ENCODE data around the gene NRXN3. TPM values are rescaled to one million over a fixed set of nuclear protein-coding genes. Genes with fewer than 3 reads are reported as not detected.

NRXN3 gene
- total RNA-seq, 1 experiment from 2014 or later, result not detected

GRCh38 chr14:79375356-79375755, 1205.2 kb downstream of the NRXN3 start:
- ATAC-seq (no peak), DNase-seq (ENCODE audit: low read depth, low spot score) (no peak)
- Histone ChIP-seq H3K9me3 (ENCODE audit: control insufficient read depth, insufficient read depth, low read depth, low read length) (no peaks in the 10 kb centered on the region), H3K27me3 (ENCODE audit: control insufficient read depth, insufficient read depth, low read length) (no peaks in the 10 kb centered on the region), H3K4me3 (ENCODE audit: low read depth in 2 of 2, low read length in 2 of 2) (no peak overlapping the region), H3K27ac (ENCODE audit: low read length) (no peak overlapping the region), H3K36me3 (ENCODE audit: control insufficient read depth, insufficient read depth, low read length) (no peaks in the 10 kb centered on the region), H3K4me1 (ENCODE audit: control insufficient read depth, insufficient read depth, low read length) (no peaks in the 10 kb centered on the region)
- intact Hi-C loops (cut with micrococcal nuclease; ENCODE audit: unreplicated experiment) (no loop called here), in situ Hi-C loops (cut with HindIII; ENCODE audit: low pct_unique_long_range_greater_than_20kb, low sequenced_read_pairs) (no loop called here)
- ChIA-PET POLR2A (no interaction called here), CTCF (no interaction called here)
- TF ChIP-seq SIN3A (IDR thresholded peaks at IDR 0.05; ENCODE audit: borderline replicate concordance, insufficient read depth, low read depth, low read length), result no peak
- BruUV-seq (replicated peaks), result no TSS peak

GRCh38 chr14:79376557-79376956, 1206.4 kb downstream of the NRXN3 start:
- DNase-seq (ENCODE audit: low read depth, low spot score) (no peak), ATAC-seq (no peak)
- intact Hi-C loops (cut with micrococcal nuclease; ENCODE audit: unreplicated experiment), result no loop called here
- in situ Hi-C loops (cut with HindIII; ENCODE audit: low pct_unique_long_range_greater_than_20kb, low sequenced_read_pairs), result no loop called here
- Histone ChIP-seq H3K4me1 (ENCODE audit: control insufficient read depth, insufficient read depth, low read length) (no peaks in the 10 kb centered on the region), H3K4me3 (ENCODE audit: low read depth in 2 of 2, low read length in 2 of 2) (no peak overlapping the region), H3K36me3 (ENCODE audit: control insufficient read depth, insufficient read depth, low read length) (no peaks in the 10 kb centered on the region), H3K27me3 (ENCODE audit: control insufficient read depth, insufficient read depth, low read length) (no peaks in the 10 kb centered on the region), H3K9me3 (ENCODE audit: control insufficient read depth, insufficient read depth, low read depth, low read length) (no peaks in the 10 kb centered on the region), H3K27ac (ENCODE audit: low read length) (no peak overlapping the region)
- ChIA-PET POLR2A (interaction anchor here (0.6 kb wide), 1 partner anchor 33 kb away, joined by 3 read pairs; no protein-coding TSS in a partner anchor), CTCF (no interaction called here)
- TF ChIP-seq SIN3A (IDR thresholded peaks at IDR 0.05; ENCODE audit: borderline replicate concordance, insufficient read depth, low read depth, low read length) (no peak), POLR2AphosphoS5 (IDR thresholded peaks at IDR 0.05; ENCODE audit: low read depth, low read length) (no peak), TCF7L2 (IDR thresholded peaks at IDR 0.05; ENCODE audit: low read depth, low read length) (no peak)
- TF ChIP-seq, protein P1, sequence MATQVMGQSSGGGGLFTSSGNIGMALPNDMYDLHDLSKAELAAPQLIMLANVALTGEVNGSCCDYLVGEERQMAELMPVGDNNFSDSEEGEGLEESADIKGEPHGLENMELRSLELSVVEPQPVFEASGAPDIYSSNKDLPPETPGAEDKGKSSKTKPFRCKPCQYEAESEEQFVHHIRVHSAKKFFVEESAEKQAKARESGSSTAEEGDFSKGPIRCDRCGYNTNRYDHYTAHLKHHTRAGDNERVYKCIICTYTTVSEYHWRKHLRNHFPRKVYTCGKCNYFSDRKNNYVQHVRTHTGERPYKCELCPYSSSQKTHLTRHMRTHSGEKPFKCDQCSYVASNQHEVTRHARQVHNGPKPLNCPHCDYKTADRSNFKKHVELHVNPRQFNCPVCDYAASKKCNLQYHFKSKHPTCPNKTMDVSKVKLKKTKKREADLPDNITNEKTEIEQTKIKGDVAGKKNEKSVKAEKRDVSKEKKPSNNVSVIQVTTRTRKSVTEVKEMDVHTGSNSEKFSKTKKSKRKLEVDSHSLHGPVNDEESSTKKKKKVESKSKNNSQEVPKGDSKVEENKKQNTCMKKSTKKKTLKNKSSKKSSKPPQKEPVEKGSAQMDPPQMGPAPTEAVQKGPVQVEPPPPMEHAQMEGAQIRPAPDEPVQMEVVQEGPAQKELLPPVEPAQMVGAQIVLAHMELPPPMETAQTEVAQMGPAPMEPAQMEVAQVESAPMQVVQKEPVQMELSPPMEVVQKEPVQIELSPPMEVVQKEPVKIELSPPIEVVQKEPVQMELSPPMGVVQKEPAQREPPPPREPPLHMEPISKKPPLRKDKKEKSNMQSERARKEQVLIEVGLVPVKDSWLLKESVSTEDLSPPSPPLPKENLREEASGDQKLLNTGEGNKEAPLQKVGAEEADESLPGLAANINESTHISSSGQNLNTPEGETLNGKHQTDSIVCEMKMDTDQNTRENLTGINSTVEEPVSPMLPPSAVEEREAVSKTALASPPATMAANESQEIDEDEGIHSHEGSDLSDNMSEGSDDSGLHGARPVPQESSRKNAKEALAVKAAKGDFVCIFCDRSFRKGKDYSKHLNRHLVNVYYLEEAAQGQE (IDR thresholded peaks at IDR 0.05; ENCODE audit: insufficient read depth in 1 of 2, low read depth in 2 of 2, low read length in 1 of 2), result no peak
- TF ChIP-seq, protein P2, sequence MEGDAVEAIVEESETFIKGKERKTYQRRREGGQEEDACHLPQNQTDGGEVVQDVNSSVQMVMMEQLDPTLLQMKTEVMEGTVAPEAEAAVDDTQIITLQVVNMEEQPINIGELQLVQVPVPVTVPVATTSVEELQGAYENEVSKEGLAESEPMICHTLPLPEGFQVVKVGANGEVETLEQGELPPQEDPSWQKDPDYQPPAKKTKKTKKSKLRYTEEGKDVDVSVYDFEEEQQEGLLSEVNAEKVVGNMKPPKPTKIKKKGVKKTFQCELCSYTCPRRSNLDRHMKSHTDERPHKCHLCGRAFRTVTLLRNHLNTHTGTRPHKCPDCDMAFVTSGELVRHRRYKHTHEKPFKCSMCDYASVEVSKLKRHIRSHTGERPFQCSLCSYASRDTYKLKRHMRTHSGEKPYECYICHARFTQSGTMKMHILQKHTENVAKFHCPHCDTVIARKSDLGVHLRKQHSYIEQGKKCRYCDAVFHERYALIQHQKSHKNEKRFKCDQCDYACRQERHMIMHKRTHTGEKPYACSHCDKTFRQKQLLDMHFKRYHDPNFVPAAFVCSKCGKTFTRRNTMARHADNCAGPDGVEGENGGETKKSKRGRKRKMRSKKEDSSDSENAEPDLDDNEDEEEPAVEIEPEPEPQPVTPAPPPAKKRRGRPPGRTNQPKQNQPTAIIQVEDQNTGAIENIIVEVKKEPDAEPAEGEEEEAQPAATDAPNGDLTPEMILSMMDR (IDR thresholded peaks at IDR 0.05), result no peak
- BruUV-seq (replicated peaks), result no TSS peak

- Histone ChIP-seq H3K4me1 (ENCODE audit: control insufficient read depth, insufficient read depth, low read length) (no peaks in the 10 kb centered on the region), H3K9me3 (ENCODE audit: control insufficient read depth, insufficient read depth, low read depth, low read length) (no peaks in the 10 kb centered on the region), H3K4me3 (ENCODE audit: low read depth in 2 of 2, low read length in 2 of 2) (no peak overlapping the region), H3K36me3 (ENCODE audit: control insufficient read depth, insufficient read depth, low read length) (no peaks in the 10 kb centered on the region), H3K27ac (ENCODE audit: low read length) (no peak overlapping the region), H3K27me3 (ENCODE audit: control insufficient read depth, insufficient read depth, low read length) (no peaks in the 10 kb centered on the region)
- intact Hi-C loops (cut with micrococcal nuclease; ENCODE audit: unreplicated experiment) (no loop called here), in situ Hi-C loops (cut with HindIII; ENCODE audit: low pct_unique_long_range_greater_than_20kb, low sequenced_read_pairs) (no loop called here)
- TF ChIP-seq TCF7L2 (IDR thresholded peaks at IDR 0.05; ENCODE audit: low read depth, low read length), result no peak
- TF ChIP-seq, protein P2 (IDR thresholded peaks at IDR 0.05), result no peak
- TF ChIP-seq SIN3A (IDR thresholded peaks at IDR 0.05; ENCODE audit: borderline replicate concordance, insufficient read depth, low read depth, low read length), result no peak
- TF ChIP-seq, protein P1 (IDR thresholded peaks at IDR 0.05; ENCODE audit: insufficient read depth in 1 of 2, low read depth in 2 of 2, low read length in 1 of 2), result no peak
- TF ChIP-seq POLR2AphosphoS5 (IDR thresholded peaks at IDR 0.05; ENCODE audit: low read depth, low read length), result no peak
- ChIA-PET CTCF (no interaction called here), POLR2A (no interaction called here)
- BruUV-seq (replicated peaks), result no TSS peak
- no peak for DNase-seq (ENCODE audit: low read depth, low spot score)
- no peak for ATAC-seq
These were observed 1207.8 kb downstream of the NRXN3 start for GRCh38 chr14:79378020-79378419.

Measured in Panc1 (cell line).